Measurements from ENCODE around the gene FBXW4.

Gene FBXW4

DNA sequence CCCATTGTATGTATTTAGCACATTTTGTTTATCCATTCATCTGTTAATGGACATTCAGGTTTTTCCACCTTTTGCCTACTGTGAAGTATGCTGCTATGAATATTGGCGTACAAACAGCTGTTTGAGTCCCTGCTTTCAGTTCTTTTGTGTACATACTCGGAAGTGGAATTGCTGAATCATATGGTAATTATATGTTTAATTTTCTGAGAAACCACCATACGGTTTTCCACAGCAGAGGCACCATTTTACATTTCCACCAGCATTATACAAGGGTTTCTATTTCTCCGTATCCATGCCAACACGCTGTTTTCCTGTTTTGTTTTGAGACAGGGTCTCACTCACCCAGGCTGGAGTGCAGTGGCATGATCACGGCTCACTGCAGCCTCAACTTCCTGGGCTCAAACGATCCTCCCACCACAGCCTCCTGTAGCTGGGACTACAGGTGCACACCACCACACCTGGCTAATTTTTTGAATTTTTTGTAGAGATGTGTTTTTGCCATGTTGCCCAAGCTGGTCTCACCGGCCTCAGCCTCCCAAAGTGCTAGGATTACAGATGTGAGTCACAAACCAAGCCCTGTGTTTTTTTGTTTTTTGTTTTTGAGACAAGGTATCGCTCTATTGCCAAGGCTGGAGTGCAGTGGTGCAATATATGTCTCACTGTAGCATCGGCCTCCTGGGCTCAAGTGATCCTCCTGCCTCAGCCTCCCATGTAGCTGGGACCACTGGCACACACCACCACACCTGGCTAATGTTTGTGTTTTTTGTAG lies 22.1 kb upstream of the FBXW4 start:
- TF ChIP-seq CEBPB (IDR thresholded peaks at IDR 0.05) (no peak), ZBTB7A (IDR thresholded peaks at IDR 0.05; ENCODE audit: low read depth) (no peak), FOXM1 (IDR thresholded peaks at IDR 0.05; ENCODE audit: borderline replicate concordance, low read depth) (no peak), EGR1 (IDR thresholded peaks at IDR 0.05) (no peak), TEAD4 (IDR thresholded peaks at IDR 0.05) (no peak), CREB1 (IDR thresholded peaks at IDR 0.05; ENCODE audit: low read depth) (no peak), NFIC (IDR thresholded peaks at IDR 0.05) (no peak), RAD21 (IDR thresholded peaks at IDR 0.05; ENCODE audit: low read depth) (no peak), YY1 (IDR thresholded peaks at IDR 0.05; ENCODE audit: low read depth) (no peak), TAF1 (IDR thresholded peaks at IDR 0.05; ENCODE audit: low read depth) (no peak), EP300 (IDR thresholded peaks at IDR 0.05; ENCODE audit: borderline replicate concordance) (no peak), TCF12 (IDR thresholded peaks at IDR 0.05; ENCODE audit: low read depth) (no peak)
- TF ChIP-seq, protein P1, sequence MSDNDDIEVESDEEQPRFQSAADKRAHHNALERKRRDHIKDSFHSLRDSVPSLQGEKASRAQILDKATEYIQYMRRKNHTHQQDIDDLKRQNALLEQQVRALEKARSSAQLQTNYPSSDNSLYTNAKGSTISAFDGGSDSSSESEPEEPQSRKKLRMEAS (IDR thresholded peaks at IDR 0.05), result no peak
- TF ChIP-seq, protein P2, sequence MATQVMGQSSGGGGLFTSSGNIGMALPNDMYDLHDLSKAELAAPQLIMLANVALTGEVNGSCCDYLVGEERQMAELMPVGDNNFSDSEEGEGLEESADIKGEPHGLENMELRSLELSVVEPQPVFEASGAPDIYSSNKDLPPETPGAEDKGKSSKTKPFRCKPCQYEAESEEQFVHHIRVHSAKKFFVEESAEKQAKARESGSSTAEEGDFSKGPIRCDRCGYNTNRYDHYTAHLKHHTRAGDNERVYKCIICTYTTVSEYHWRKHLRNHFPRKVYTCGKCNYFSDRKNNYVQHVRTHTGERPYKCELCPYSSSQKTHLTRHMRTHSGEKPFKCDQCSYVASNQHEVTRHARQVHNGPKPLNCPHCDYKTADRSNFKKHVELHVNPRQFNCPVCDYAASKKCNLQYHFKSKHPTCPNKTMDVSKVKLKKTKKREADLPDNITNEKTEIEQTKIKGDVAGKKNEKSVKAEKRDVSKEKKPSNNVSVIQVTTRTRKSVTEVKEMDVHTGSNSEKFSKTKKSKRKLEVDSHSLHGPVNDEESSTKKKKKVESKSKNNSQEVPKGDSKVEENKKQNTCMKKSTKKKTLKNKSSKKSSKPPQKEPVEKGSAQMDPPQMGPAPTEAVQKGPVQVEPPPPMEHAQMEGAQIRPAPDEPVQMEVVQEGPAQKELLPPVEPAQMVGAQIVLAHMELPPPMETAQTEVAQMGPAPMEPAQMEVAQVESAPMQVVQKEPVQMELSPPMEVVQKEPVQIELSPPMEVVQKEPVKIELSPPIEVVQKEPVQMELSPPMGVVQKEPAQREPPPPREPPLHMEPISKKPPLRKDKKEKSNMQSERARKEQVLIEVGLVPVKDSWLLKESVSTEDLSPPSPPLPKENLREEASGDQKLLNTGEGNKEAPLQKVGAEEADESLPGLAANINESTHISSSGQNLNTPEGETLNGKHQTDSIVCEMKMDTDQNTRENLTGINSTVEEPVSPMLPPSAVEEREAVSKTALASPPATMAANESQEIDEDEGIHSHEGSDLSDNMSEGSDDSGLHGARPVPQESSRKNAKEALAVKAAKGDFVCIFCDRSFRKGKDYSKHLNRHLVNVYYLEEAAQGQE (IDR thresholded peaks at IDR 0.05; ENCODE audit: low read depth), result no peak
- TF ChIP-seq, protein P3, sequence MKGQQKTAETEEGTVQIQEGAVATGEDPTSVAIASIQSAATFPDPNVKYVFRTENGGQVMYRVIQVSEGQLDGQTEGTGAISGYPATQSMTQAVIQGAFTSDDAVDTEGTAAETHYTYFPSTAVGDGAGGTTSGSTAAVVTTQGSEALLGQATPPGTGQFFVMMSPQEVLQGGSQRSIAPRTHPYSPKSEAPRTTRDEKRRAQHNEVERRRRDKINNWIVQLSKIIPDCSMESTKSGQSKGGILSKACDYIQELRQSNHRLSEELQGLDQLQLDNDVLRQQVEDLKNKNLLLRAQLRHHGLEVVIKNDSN (IDR thresholded peaks at IDR 0.05), result no peak

DNA sequence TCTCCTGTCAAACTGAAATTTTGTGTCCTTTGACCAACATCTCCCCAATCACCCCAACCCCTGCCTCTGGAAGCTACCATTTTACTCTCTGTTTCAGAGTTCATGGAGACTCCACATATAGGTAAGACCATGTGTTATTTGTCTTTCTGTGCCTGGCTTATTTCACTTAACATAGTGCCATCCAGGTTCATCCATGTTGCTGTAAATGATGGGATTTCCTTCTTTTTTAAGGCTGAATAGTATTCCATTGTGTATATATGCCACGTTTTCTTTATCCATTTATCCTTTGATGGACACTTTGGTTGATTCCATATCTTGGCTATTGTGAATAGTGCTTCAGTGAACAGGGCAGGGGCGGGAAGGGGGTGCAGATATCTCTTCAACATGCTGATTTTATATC lies 18.0 kb upstream of the FBXW4 start:
- TF ChIP-seq YY1 (IDR thresholded peaks at IDR 0.05; ENCODE audit: low read depth) (no peak), TEAD4 (IDR thresholded peaks at IDR 0.05) (no peak), CEBPB (IDR thresholded peaks at IDR 0.05) (no peak), TCF12 (IDR thresholded peaks at IDR 0.05; ENCODE audit: low read depth) (no peak)

DNA sequence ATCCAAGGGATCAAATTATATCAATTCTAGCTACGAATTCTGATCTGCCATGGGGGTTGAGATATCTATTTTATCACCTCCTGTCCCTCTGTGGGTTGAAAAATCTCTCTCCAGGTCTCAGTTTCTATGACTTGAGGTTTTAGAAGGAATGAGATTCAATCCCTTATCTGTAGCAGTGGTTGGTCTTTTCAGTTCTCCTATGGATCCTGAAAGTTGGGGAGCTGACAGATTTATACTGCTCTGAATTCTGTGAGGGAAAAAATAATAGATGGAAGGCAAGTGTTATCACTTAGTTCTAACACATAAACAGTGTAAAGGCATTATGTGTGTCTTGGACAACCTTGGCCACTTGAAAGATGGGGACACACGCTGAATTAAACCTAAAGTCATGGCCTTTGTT lies 15.8 kb upstream of the FBXW4 start:
- TF ChIP-seq NFIC (IDR thresholded peaks at IDR 0.05) (no peak), EP300 (IDR thresholded peaks at IDR 0.05; ENCODE audit: borderline replicate concordance) (no peak), YY1 (IDR thresholded peaks at IDR 0.05; ENCODE audit: low read depth) (no peak), ZBTB7A (IDR thresholded peaks at IDR 0.05; ENCODE audit: low read depth) (no peak), CEBPB (IDR thresholded peaks at IDR 0.05) (no peak), CREB1 (IDR thresholded peaks at IDR 0.05; ENCODE audit: low read depth) (no peak), TAF1 (IDR thresholded peaks at IDR 0.05; ENCODE audit: low read depth) (no peak), FOXM1 (IDR thresholded peaks at IDR 0.05; ENCODE audit: borderline replicate concordance, low read depth) (no peak), EGR1 (IDR thresholded peaks at IDR 0.05) (no peak), TEAD4 (IDR thresholded peaks at IDR 0.05) (no peak), TCF12 (IDR thresholded peaks at IDR 0.05; ENCODE audit: low read depth) (no peak), RAD21 (IDR thresholded peaks at IDR 0.05; ENCODE audit: low read depth) (no peak)
- TF ChIP-seq, protein P3 (IDR thresholded peaks at IDR 0.05), result no peak
- TF ChIP-seq, protein P1 (IDR thresholded peaks at IDR 0.05), result no peak
- TF ChIP-seq, protein P2 (IDR thresholded peaks at IDR 0.05; ENCODE audit: low read depth), result no peak

DNA sequence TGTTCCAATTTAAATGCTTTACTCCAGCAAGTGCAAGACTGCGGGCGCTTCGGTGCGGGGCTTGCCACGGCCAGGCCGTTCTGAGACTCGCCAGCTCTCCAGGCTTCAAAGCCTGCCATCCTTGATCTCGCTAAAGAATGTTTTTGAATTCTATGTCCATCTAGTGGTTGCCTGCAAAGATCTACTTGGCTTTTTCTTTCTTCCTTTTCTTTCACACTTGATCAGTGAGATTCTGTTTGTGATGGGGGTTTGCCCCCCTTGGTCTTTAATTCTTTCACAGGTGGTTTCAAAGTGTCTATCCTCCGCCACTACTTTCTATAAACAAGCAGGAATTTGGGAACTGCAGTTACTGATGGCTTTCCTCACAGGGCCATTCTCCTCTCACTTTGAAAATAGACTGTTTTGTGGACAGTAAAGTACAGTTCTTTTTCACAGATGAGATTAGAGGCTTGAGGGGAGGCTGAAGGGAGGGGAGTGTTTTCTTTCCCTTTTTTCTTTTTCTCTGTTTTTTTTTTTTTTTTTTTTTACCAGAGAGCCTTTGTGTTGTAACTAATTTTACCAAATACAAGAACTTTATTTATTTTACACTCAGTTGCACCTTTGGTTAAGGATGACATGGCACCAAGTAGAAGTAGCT lies 15.2 kb upstream of the FBXW4 start:
- TF ChIP-seq ZBTB7A (IDR thresholded peaks at IDR 0.05; ENCODE audit: low read depth), result no peak

DNA sequence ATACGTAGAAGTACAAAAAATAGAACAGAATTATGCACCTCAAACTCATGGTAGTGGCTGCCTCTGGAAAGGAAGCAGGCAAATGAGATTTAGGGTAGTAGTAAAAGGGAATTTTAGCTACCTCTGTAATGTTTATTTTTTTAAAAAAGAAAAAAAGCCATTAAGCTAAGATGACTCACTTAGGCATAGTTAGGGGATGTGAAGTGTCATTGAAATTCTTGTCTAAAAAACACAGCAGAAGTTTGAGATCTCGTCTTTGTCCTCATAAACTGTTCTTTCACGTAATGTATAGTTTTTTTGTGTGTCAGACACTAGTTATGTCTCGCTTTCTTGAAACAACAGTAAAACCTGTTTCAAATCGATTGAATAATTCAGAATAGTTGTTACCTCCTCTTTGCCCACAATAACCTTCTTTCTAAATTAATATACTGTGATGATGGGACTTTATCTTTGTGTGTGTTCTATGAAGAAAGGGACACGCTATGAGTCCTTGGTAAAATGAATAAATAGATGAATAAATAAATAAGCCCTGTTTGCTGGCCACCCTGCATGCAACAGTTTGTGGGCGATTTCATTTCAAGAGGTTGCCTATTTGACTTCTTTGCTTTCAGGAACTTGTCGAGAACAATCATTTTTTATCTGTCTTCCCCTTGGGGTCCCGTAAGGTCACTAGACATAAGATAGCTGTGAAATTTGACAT lies 14.5 kb upstream of the FBXW4 start:
- TF ChIP-seq CEBPB (IDR thresholded peaks at IDR 0.05) (no peak), EGR1 (IDR thresholded peaks at IDR 0.05) (no peak), FOXM1 (IDR thresholded peaks at IDR 0.05; ENCODE audit: borderline replicate concordance, low read depth) (no peak)

DNA sequence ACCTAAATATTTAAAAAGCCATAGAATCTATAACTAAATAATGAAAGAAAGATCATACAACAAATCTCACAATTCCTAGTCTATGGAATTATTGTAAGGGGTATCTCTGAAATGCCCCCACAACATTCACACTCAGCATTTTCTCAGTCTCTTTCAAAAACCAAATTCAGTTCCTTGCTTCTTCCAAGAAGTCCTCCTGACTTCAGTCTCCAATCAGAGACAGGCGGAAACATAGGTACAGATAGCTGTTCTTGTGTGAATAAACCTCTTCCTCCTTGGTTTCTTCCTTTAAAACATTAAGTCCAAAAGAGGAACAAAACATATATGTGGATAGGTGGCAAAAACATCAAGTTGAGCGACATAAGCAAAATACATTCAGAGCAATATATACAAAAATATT lies 13.9 kb upstream of the FBXW4 start:
- TF ChIP-seq, protein P1 (IDR thresholded peaks at IDR 0.05), result no peak
- no peak for TF ChIP-seq CEBPB (IDR thresholded peaks at IDR 0.05)
- TF ChIP-seq, protein P2 (IDR thresholded peaks at IDR 0.05; ENCODE audit: low read depth), result no peak
